ENCODE results near the gene ZFPL1. TPM values are rescaled to one million over a fixed set of nuclear protein-coding genes. Genes with fewer than 3 reads are reported as not detected.

Gene ZFPL1
- total and polyA plus RNA-seq, 2 donors (not counting 3 experiments of a cell fraction or from before 2014, with no cell fraction given) = 37.6 to 139 TPM

GRCh38 chr11:65119670-65119995 is 35.6 kb downstream of the ZFPL1 start:
- no peak overlapping the region for H3K4me2 ChIP-seq (ENCODE audit: insufficient read depth, low read length)
- no peak overlapping the region for H3K4me3 ChIP-seq (replicated peaks in 1 of 3; ENCODE audit: insufficient read depth in 1 of 3, low read depth in 1 of 3, low read length in 3 of 3)
- dilution Hi-C loops (cut with MboI; ENCODE audit: extremely low pct_ligation_motif_present, low sequenced_read_pairs) = no loop called here
- H2AFZ ChIP-seq (ENCODE audit: low read depth, low read length) = no peak overlapping the region
- H3K36me3 ChIP-seq (ENCODE audit: control insufficient read depth in 2 of 2, extremely low read depth in 1 of 2, insufficient read depth in 2 of 2, low read length in 2 of 2) = peaks cover 7 to 14% of the 10 kb centered on the region in 2 experiments
- BruUV-seq (replicated peaks) = no TSS peak
- no peak for FAIRE-seq
- TF ChIP-seq JUN (IDR thresholded peaks at IDR 0.05; ENCODE audit: borderline replicate concordance, insufficient read depth, insufficient read length, low read depth) = no peak
- TF ChIP-seq GATA2 (IDR thresholded peaks at IDR 0.05; ENCODE audit: insufficient read depth, insufficient read length, low read depth, low read length) = no peak
- no peak for TF ChIP-seq FOS (IDR thresholded peaks at IDR 0.05; ENCODE audit: borderline replicate concordance, insufficient read depth, low read length)
- TF ChIP-seq POLR2AphosphoS5 (IDR thresholded peaks at IDR 0.05; ENCODE audit: insufficient read depth, low read depth, low read length) = no peak
- TF ChIP-seq POLR2A (IDR thresholded peaks at IDR 0.05; ENCODE audit: low read depth, low read length) = no peak
- TF ChIP-seq MAX (IDR thresholded peaks at IDR 0.05; ENCODE audit: insufficient read depth, insufficient read length) = no peak
- no peak for TF ChIP-seq EZH2 (IDR thresholded peaks at IDR 0.05; ENCODE audit: borderline replicate concordance, low read depth, low read length, severe bottlenecking)
- TF ChIP-seq CTCF (IDR thresholded peaks at IDR 0.05; ENCODE audit: extremely low read depth in 1 of 2, insufficient read depth in 1 of 2, low read depth in 1 of 2, low read length in 2 of 2) = no peak
- no peak for TF ChIP-seq MYC (IDR thresholded peaks at IDR 0.05; ENCODE audit: low read depth, low read length)
- no peak for DNase-seq (ENCODE audit: low read depth, low spot score)
- no peaks in the 10 kb centered on the region for H3K9me3 ChIP-seq (replicated peaks; ENCODE audit: control insufficient read depth, insufficient read depth, low read length)
- H3K79me2 ChIP-seq (ENCODE audit: control insufficient read depth, insufficient read depth, low read length) = peaks cover 39% of the 10 kb centered on the region
- intact Hi-C loops (cut with micrococcal nuclease) = loop anchor here (2.0 kb wide), 1 partner anchor 197 kb away; no protein-coding TSS in a partner anchor
- H3K4me1 ChIP-seq (ENCODE audit: control insufficient read depth, extremely low read depth, insufficient read depth, low read length) = peaks cover 18% of the 10 kb centered on the region
- H3K27ac ChIP-seq (ENCODE audit: insufficient read depth, low read depth, low read length) = no peak overlapping the region
- H3K9ac ChIP-seq (replicated peaks; ENCODE audit: extremely low read depth, insufficient read depth, low read length) = no peak overlapping the region
- CTCF ChIA-PET = interaction anchor here (3.4 kb wide), 1 partner anchor 8 kb away, joined by 45 read pairs; the partner anchor contains the start of gene TM7SF2
- no peaks in the 10 kb centered on the region for H3K9me1 ChIP-seq (replicated peaks; ENCODE audit: control insufficient read depth, extremely low read depth, insufficient read depth, low read length)
- no peaks in the 10 kb centered on the region for H3K27me3 ChIP-seq (ENCODE audit: control insufficient read depth in 2 of 2, insufficient read depth in 2 of 2, low read length in 2 of 2)
- POLR2A ChIA-PET = interaction anchor here (0.6 kb wide), 1 partner anchor 271 kb away, joined by 5 read pairs; no protein-coding TSS in a partner anchor
- no peaks in the 10 kb centered on the region for H4K20me1 ChIP-seq (replicated peaks; ENCODE audit: control insufficient read depth, extremely low read depth, insufficient read depth, low read length)

All from endothelial cell of umbilical vein (primary cell).